PFSK-1 (cell line): ENCODE data around the gene SEZ6L.

ENCODE experiments used
- FOXP2 ChIP-seq: optimal IDR thresholded peaks from 2 replicates; pipeline ENCODE3; 2011; ENCODE audit warnings: borderline replicate concordance, control low read depth, inconsistent platforms; ENCODE audit not compliant: insufficient read depth; ENCODE audit errors: extremely low read length, extremely low read depth
- POLR2AphosphoS5 ChIP-seq: IDR thresholded peaks from 2 replicates; pipeline ENCODE4 v1.6.1; 2012; ENCODE audit warnings: low read depth, mild to moderate bottlenecking, control low read depth, low read length, moderate library complexity
- REST ChIP-seq, 2 experiments: IDR thresholded peaks; 2 replicates each; pipeline versions ENCODE4 v1.6.1 to v1.8.0; 2011 to 2012; ENCODE audit warnings: low read depth in 2 of 2, low read length in 2 of 2, control low read depth in 1 of 2, inconsistent platforms in 1 of 2, mild to moderate bottlenecking in 1 of 2, moderate library complexity in 1 of 2; ENCODE audit not compliant: insufficient read depth in 1 of 2
- SIN3A ChIP-seq: IDR thresholded peaks from 2 replicates; pipeline ENCODE4 v1.6.1; 2012; ENCODE audit warnings: mild to moderate bottlenecking, low read length, moderate library complexity, borderline replicate concordance; ENCODE audit not compliant: insufficient read depth
- TAF1 ChIP-seq: IDR thresholded peaks from 2 replicates; pipeline ENCODE4 v1.6.1; 2012; ENCODE audit warnings: low read length, control low read depth, borderline replicate concordance; ENCODE audit not compliant: insufficient read depth

SEZ6L gene

GRCh38 chr22:26314656-26315055 lies 145.4 kb downstream of the SEZ6L start:
- TF ChIP-seq SIN3A (no peak), REST (IDR thresholded peaks at IDR 0.05; ENCODE audit: insufficient read depth in 1 of 2, low read depth in 2 of 2, low read length in 2 of 2) (no peak)

GRCh38 chr22:26316732-26317285 lies 147.5 kb downstream of the SEZ6L start:
- TF ChIP-seq SIN3A (no peak), POLR2AphosphoS5 (no peak), TAF1 (no peak), FOXP2 (no peak), REST (IDR thresholded peaks at IDR 0.05; ENCODE audit: insufficient read depth in 1 of 2, low read depth in 2 of 2, low read length in 2 of 2) (no peak)

- TF ChIP-seq REST (IDR thresholded peaks at IDR 0.05; ENCODE audit: insufficient read depth in 1 of 2, low read depth in 2 of 2, low read length in 2 of 2) (no peak), FOXP2 (no peak), SIN3A (no peak), POLR2AphosphoS5 (no peak), TAF1 (no peak)
Measured at GRCh38 chr22:26318975-26319374, 149.7 kb downstream of the SEZ6L start.

DNA sequence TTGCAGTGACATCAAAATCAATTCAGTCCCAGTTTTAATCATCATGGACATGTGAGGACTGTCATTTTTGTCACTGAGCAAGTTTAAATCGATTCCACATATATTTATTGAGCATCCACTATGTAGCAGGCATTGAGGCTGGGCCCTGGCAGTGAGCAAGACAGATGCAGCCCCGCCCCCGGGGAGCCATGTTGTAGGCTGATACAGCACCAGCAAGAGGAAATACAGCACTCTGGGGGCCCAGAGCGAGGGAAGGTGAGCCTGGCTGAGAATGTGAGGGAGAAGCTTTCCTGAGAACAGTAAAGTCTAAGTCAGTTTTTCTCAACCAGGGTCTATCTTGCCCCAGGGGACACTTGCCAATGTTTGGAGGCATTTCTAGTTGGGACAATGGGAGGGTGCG lies 151.2 kb downstream of the SEZ6L start:
- TF ChIP-seq POLR2AphosphoS5 (no peak), SIN3A (no peak), TAF1 (no peak), REST (IDR thresholded peaks at IDR 0.05; ENCODE audit: insufficient read depth in 1 of 2, low read depth in 2 of 2, low read length in 2 of 2) (no peak), FOXP2 (no peak)

DNA sequence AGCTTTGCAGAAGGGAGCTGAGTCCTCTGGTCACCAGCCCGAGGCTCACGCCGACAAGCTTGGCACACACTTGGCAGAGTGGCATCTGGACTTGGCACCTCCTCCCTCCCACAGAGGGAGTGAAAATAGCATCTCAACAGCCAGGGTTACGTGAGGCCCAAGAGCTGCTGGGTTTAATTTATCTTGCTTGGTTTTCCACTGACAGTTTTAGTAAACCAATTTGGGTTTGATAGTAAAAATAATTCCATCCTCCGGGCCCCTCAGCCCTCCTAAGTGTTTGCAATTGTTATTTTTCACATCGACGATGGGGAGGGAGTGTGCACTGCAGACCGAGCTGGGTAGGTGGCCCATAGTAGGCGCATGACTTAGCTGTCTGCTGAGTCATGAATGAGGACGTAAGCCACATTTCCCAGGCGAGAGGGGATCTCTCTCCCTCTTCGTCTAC lies 152.2 kb downstream of the SEZ6L start:
- TF ChIP-seq FOXP2, result no peak
- TF ChIP-seq POLR2AphosphoS5, result no peak
- no peak for TF ChIP-seq TAF1
